Esophagus squamous epithelium (tissue), 4 donors: Measurements from ENCODE around the gene OBP2A.

Experiments used
- POLR2A ChIP-seq, 4 donors: fragments of 450-650 bp; IDR thresholded peaks; one replicate each; pipeline ENCODE4 v1.6.1; 2017; ENCODE audit warnings: antibody characterized with exemption in 4 of 4, mild to moderate bottlenecking in 4 of 4, moderate library complexity in 3 of 4
- TF ChIP-seq, protein P1 (sequence below), 6 experiments: fragments of 450-650 bp in 4 of 6; fragments of 200-600 bp in 2 of 6; sonication (generic) in 2 of 6; IDR thresholded peaks; one replicate each; pipeline ENCODE4 v1.5.1; 2016 to 2019; ENCODE audit warnings: antibody characterized with exemption in 6 of 6, mild to moderate bottlenecking in 4 of 6, moderate library complexity in 4 of 6

DNA sequence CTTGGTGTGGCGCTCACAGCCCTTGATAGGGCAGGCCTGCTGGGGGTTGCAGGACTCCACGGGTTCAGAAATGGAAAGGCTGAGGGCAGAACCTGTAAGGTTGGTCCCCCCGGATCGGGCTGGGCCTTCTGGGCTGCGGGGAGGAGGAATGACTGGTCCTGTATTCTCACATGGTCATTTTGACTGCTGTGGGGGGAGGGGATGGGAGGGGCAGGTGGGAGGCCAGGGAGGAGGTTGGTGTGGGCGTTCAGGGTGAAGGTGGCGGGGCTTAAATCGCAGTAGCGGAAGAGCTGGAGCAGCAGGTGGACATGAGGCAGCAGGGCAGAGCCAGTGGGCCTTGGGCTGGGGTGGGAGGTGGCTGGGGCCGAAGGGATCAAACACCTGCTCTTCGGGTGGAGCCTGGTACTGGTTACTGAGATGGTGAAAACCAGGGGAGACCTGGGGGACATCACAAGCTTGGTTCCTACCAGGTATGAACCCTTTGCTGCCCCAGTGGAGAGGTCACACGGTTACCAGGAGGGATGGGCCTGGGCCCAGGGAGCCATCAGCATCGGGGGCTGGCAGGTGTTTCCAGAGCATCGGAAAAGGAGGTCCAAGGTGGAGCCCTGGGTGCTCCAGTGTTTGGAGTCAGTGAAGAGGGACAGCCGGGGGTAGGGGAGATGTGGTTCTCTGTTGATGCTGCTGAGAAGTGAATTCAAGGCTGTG, 43.6 kb upstream of the OBP2A start:
- TF ChIP-seq, protein P1, sequence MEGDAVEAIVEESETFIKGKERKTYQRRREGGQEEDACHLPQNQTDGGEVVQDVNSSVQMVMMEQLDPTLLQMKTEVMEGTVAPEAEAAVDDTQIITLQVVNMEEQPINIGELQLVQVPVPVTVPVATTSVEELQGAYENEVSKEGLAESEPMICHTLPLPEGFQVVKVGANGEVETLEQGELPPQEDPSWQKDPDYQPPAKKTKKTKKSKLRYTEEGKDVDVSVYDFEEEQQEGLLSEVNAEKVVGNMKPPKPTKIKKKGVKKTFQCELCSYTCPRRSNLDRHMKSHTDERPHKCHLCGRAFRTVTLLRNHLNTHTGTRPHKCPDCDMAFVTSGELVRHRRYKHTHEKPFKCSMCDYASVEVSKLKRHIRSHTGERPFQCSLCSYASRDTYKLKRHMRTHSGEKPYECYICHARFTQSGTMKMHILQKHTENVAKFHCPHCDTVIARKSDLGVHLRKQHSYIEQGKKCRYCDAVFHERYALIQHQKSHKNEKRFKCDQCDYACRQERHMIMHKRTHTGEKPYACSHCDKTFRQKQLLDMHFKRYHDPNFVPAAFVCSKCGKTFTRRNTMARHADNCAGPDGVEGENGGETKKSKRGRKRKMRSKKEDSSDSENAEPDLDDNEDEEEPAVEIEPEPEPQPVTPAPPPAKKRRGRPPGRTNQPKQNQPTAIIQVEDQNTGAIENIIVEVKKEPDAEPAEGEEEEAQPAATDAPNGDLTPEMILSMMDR (IDR thresholded peaks at IDR 0.05), result no peak
- TF ChIP-seq POLR2A (IDR thresholded peaks at IDR 0.05), result no peak
